Tibial artery (tissue), 4 donors: ENCODE measurements around the gene PDE4A.

ENCODE experiments used
- DNase-seq, 2 donors: peaks; one replicate each; pipeline ENCODE4 v3.0.0-alpha.2; 2019
- H3K27ac ChIP-seq, 2 donors: fragments of 200-600 bp; sonication (generic) in 1 of 2; 1 replicate in 1 of 2; 2 replicates in 1 of 2; pipeline ENCODE4 v1.5.1; 2018 to 2019; ENCODE audit warnings: mild to moderate bottlenecking in 1 of 2
- H3K27me3 ChIP-seq, 2 donors: fragments of 200-600 bp; sonication (generic) in 1 of 2; one replicate each; pipeline versions ENCODE4 v1.5.1 to v1.6.0; 2016 to 2019
- H3K36me3 ChIP-seq, 3 donors: fragments of 200-600 bp; sonication (generic) in 2 of 3; one replicate each; pipeline ENCODE4 v1.5.1; 2016 to 2019; ENCODE audit warnings: mild to moderate bottlenecking in 2 of 3
- H3K4me1 ChIP-seq, 4 donors: fragments of 200-600 bp; sonication (generic) in 2 of 4; 1 replicate in 3 of 4; 2 replicates in 1 of 4; pipeline ENCODE4 v1.5.1; 2016 to 2019
- H3K4me3 ChIP-seq, 2 donors: fragments of 200-600 bp; sonication (generic) in 1 of 2; 1 replicate in 1 of 2; 2 replicates in 1 of 2; pipeline ENCODE4 v1.5.1; 2018 to 2019; ENCODE audit warnings: mild to moderate bottlenecking in 2 of 2
- H3K9me3 ChIP-seq, 3 donors: fragments of 200-600 bp; sonication (generic) in 1 of 3; one replicate each; pipeline ENCODE4 v1.5.1; 2016 to 2019
- intact Hi-C: fragments of 100-400 bp; cut with DNase I; formaldehyde crosslinking; loops from one replicate; pipeline ENCODE4 v1.15.0; 2023; ENCODE audit warnings: low total_unique reads
- TF ChIP-seq, protein P1 (sequence below), 2 experiments: fragments of 200-600 bp in 1 of 2; fragments of 450-650 bp in 1 of 2; IDR thresholded peaks; one replicate each; pipeline ENCODE4 v1.5.1; 2017 to 2019; ENCODE audit warnings: antibody characterized with exemption in 2 of 2, mild to moderate bottlenecking in 1 of 2, moderate library complexity in 1 of 2

Gene PDE4A

DNA sequence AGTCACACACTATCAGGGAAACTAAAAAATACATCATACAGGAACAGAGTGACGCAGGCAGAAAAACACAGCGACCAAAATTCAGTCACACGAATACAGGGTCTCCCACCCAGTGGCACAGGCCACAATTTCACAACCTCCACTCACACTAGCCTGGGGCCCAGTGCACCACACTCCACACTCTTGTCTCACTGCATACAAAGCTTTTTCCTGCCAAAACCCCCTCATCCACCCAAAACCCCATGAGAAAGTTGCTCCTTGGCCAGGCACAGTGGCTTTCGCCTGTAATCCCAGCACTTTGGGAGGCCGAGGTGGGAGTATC, 95.7 kb downstream of the PDE4A start:
- no peak overlapping the region for H3K4me3 ChIP-seq
- no peaks in the 10 kb centered on the region for H3K36me3 ChIP-seq
- peaks cover 0 to 26% (median 15%) of the 10 kb centered on the region in 4 donors for H3K4me1 ChIP-seq
- no peaks in the 10 kb centered on the region for H3K9me3 ChIP-seq
- intact Hi-C loops, result no loop called here
- DNase-seq, result no peak
- TF ChIP-seq, protein P1, sequence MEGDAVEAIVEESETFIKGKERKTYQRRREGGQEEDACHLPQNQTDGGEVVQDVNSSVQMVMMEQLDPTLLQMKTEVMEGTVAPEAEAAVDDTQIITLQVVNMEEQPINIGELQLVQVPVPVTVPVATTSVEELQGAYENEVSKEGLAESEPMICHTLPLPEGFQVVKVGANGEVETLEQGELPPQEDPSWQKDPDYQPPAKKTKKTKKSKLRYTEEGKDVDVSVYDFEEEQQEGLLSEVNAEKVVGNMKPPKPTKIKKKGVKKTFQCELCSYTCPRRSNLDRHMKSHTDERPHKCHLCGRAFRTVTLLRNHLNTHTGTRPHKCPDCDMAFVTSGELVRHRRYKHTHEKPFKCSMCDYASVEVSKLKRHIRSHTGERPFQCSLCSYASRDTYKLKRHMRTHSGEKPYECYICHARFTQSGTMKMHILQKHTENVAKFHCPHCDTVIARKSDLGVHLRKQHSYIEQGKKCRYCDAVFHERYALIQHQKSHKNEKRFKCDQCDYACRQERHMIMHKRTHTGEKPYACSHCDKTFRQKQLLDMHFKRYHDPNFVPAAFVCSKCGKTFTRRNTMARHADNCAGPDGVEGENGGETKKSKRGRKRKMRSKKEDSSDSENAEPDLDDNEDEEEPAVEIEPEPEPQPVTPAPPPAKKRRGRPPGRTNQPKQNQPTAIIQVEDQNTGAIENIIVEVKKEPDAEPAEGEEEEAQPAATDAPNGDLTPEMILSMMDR (IDR thresholded peaks at IDR 0.05), result no peak
- peaks cover 0 to 47% of the 10 kb centered on the region in 2 donors for H3K27me3 ChIP-seq
- H3K27ac ChIP-seq, result no peak overlapping the region

DNA sequence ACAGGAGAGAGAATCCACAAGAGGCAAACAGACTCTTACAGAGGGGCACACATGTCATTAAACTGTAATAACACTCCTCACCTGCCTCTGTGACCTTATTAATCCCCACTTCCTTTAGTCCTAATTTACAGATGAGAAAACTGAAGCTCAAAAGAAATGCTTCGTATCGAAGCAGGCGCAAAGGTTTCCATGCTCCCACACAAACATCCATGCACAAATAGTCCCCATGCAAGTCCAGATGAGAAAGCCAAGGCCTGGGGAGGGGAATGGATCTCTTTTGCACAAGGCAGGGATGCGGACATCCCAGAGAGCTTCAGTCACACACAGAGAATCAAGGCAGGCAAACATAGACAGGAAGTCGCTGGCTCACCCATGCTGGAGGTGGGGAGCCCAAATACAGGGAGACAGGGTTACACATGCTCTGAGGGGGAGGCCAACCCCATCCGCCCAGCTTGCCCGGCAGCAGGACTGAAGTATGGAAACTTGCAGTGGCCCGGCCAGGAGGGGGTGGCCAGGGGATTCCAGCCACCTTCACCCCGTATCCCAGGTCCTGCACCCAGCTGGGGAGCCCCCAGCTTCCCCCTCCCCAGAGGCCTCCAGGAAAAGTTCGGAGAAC, 96.4 kb downstream of the PDE4A start:
- H3K27me3 ChIP-seq, result peaks cover 0 to 47% of the 10 kb centered on the region in 2 donors
- H3K27ac ChIP-seq, result no peak overlapping the region
- no peaks in the 10 kb centered on the region for H3K36me3 ChIP-seq
- no peaks in the 10 kb centered on the region for H3K9me3 ChIP-seq
- H3K4me3 ChIP-seq, result peak overlapping the region; percentile 35 to 42
- TF ChIP-seq, protein P1 (IDR thresholded peaks at IDR 0.05), result no peak
- H3K4me1 ChIP-seq, result peaks cover 0 to 26% (median 15%) of the 10 kb centered on the region in 4 donors
- DNase-seq, result no peak
- intact Hi-C loops, result no loop called here

DNA sequence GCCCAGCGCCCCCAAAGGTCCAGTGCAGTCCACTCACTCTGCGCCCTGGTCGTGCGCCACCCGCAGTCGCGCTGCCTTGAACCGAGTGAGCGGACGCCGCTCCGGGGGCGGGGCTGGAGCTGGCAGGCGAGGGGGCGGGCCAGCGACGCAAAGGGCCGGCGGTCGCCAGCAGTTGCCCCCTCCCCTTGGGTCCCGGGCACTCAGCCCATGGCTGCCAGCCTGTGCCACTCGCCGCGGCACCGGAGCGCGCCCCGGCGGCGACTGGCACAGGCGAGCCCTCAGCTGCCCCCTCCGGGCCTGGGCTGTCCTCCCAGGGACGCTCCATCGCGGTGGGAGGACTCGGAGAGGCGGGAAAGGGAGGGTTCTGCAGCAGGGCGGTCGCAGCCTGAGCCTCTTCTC, 97.0 kb downstream of the PDE4A start, which contains the start of gene S1PR5:
Gene S1PR5, minus strand, starts transcription at position 87 of the 399 bp plus-strand sequence. CDS start 2,436 bp downstream, outside the sequence.
- TF ChIP-seq, protein P1 (IDR thresholded peaks at IDR 0.05), result no peak
- intact Hi-C loops, result no loop called here
- DNase-seq, result no peak
- no peak within 1 kb of the TSS for H3K27ac ChIP-seq
- peaks cover 0 to 47% of the 10 kb centered on the region in 2 donors for H3K27me3 ChIP-seq
- peak within 1 kb of the TSS; percentile 35 to 42 for H3K4me3 ChIP-seq
- H3K9me3 ChIP-seq, result no peaks in the 10 kb centered on the region
- H3K4me1 ChIP-seq, result peaks cover 0 to 26% (median 15%) of the 10 kb centered on the region in 4 donors
- no peaks in the 10 kb centered on the region for H3K36me3 ChIP-seq

DNA sequence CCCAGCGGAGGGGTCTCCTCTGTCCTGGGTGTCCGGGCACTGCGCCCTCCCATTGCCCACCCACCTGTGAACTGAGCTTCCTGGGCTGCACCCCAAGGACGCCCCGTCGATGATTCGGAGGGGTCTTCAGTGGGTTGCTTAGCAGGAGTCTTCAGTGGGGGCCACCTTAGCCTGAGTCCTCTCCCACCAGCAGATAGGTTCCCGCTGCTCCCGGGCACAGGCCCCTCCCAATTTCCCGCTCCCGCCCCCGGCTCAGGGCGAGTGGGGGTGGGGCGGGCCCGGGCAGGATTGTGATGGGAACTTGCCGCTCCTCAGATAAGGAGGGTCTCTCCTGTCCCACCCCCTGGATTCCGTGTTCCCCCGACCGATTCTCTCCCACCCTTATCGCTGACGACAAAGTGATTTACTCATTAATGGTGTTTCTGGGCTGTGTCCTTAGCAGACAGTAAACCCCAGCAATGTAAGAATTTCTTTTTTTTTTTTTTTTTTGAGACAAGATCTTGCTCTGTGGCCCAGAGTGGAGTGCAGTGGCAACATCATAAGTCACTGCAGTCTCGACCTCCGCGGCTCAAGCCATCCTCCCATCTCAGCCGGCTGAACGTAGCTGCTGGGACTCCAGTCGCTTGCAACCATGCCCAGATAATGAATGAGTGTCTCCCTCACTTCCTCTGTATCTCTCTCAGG, 97.6 kb downstream of the PDE4A start:
- Histone ChIP-seq H3K9me3 (no peaks in the 10 kb centered on the region), H3K27me3 (peaks cover 0 to 47% of the 10 kb centered on the region in 2 donors), H3K4me3 (peak overlapping the region; percentile 35 to 42), H3K4me1 (peaks cover 0 to 26% (median 15%) of the 10 kb centered on the region in 4 donors), H3K27ac (no peak overlapping the region), H3K36me3 (no peaks in the 10 kb centered on the region)
- TF ChIP-seq, protein P1 (IDR thresholded peaks at IDR 0.05), result no peak
- intact Hi-C loops, result no loop called here
- DNase-seq, result no peak

DNA sequence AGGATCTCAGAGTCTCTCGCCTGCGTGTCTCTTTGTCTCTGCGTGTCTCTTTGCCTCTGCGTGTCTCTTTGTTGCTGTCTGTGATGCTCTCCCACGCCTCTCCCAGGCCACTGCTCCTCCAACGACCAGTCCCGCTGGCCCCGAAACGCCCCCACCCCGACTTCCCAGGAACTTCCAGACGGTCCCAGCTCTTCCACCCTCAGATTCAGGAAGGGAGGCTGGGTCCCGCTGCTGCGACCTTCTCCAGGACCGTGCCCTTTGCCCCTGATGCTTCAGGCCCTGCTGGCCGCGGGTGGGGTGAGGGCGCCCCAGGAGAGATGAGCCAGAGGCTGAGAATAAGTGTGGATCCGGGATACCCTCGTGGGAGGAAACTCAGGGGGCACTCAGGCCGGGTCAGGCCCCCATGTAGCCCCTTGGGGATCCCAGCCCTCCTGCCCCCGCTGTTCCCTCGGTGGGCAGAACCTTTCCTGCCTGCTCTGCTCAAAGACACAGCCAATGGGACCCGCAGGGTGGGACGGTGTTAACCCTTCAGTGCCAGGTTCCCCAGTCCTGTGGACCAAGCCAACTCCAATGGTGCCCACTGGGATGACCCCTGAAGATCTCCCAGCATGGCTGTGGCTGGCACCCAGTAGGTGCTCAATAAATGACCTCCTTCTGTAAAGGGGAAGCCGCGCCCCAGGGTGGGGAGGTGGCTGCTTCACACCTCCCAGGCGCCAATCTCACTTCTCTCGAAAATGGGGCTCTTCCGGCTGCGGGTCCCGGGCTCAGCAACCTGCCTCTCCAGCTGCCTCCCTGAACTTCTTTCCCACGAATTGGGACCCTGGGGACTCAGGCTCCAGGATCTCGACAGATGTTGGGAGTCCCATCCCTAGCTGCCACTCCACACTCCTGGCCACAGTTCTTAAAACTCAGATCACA, 98.4 kb downstream of the PDE4A start:
- Histone ChIP-seq H3K4me3 (no peak overlapping the region), H3K27me3 (peaks cover 0 to 41% of the 10 kb centered on the region in 2 donors), H3K36me3 (no peaks in the 10 kb centered on the region), H3K27ac (no peak overlapping the region), H3K9me3 (no peaks in the 10 kb centered on the region), H3K4me1 (peaks cover 0 to 26% (median 15%) of the 10 kb centered on the region in 4 donors)
- TF ChIP-seq, protein P1 (IDR thresholded peaks at IDR 0.05), result no peak
- no peak for DNase-seq
- intact Hi-C loops, result no loop called here
